GM23248 (cell line): ENCODE data around the gene NRDE2.

Experiments
- EZH2 ChIP-seq: fragments of 200-600 bp; sonication (generic); IDR thresholded peaks from 2 replicates; pipeline ENCODE4 v1.6.1; 2018; ENCODE audit warnings: antibody characterized with exemption, mild to moderate bottlenecking; ENCODE audit not compliant: insufficient read depth, poor library complexity, severe bottlenecking
- EZH2phosphoT487 ChIP-seq: fragments of 200-600 bp; sonication (generic); IDR thresholded peaks from 2 replicates; pipeline ENCODE4 v1.6.1; 2018; ENCODE audit warnings: antibody characterized with exemption, moderate library complexity, mild to moderate bottlenecking, low read depth; ENCODE audit not compliant: insufficient read depth

DNA sequence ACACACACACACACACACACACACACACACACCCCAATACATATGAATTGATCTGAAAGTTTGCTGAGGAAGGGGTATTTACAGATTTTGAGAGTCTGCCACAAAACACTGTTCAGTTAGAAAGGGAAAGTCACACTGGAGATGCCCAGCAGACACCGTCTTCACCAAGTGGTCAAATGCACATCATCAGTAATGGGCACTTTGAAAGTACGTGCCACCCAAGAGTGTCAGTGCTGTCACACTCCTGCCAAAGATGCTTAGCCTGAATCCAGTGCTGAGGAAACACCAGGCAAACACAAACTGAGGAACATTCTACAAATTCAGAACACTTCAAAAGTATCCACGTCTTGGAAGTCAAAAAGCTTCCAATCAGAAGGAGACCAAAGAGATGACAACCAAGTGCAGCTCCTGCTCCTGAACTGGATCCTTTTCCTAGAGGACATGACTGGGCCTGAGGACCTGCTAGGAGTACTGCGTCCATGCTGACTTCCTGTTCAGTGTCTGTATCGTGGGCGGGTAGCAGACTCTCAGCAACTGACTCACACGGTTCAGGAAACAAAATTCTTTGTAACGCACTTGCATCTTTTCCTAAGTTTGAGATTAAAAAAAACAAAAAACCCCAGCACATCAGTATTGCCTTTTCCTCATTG lies 56.8 kb downstream of the NRDE2 start:
- TF ChIP-seq EZH2phosphoT487 (no peak), EZH2 (no peak)
